Suprapubic skin (tissue), 4 donors: Measurements from ENCODE around the gene SFT2D1.

Source experiments
- CTCF ChIP-seq, 2 donors: fragments of 200-600 bp in 1 of 2; fragments of 450-650 bp in 1 of 2; sonication (generic) in 1 of 2; IDR thresholded peaks; one replicate each; pipeline ENCODE4 v1.5.1; 2016 to 2019; ENCODE audit warnings: antibody characterized with exemption in 2 of 2, mild to moderate bottlenecking in 1 of 2, moderate library complexity in 1 of 2
- EP300 ChIP-seq: sonication (generic); formaldehyde crosslinking; IDR thresholded peaks from one replicate; pipeline ENCODE4 v1.6.1; 2017; ENCODE audit warnings: antibody characterized with exemption
- POLR2A ChIP-seq, 2 donors: fragments of 450-650 bp; IDR thresholded peaks; one replicate each; pipeline ENCODE4 v1.6.1; 2017; ENCODE audit warnings: antibody characterized with exemption in 2 of 2, mild to moderate bottlenecking in 2 of 2, moderate library complexity in 2 of 2
- POLR2AphosphoS5 ChIP-seq, 3 donors: sonication (generic); formaldehyde crosslinking; IDR thresholded peaks; one replicate each; pipeline ENCODE4 v1.6.1; 2017; ENCODE audit warnings: antibody characterized with exemption in 3 of 3

GRCh38 chr6:166318649-166319600, 23.4 kb downstream of the SFT2D1 start:
- TF ChIP-seq POLR2AphosphoS5 (IDR thresholded peaks at IDR 0.05), result no peak
- TF ChIP-seq CTCF (IDR thresholded peaks at IDR 0.05), result no peak
- TF ChIP-seq POLR2A (IDR thresholded peaks at IDR 0.05), result no peak
- no peak for TF ChIP-seq EP300
